HG03064 (cell line): ENCODE measurements around the gene THAP3.

Experiments
- ATAC-seq: cut with Tn5 transposase; IDR thresholded peaks from one replicate; pipeline ENCODE4 v1.9.1; 2021; ENCODE audit warnings: low read depth; ENCODE audit not compliant: unreplicated experiment

THAP3 gene

GRCh38 chr1:6603915-6604558 lies 20.6 kb upstream of the THAP3 start:
- ATAC-seq, result no peak

- ATAC-seq, result peak; percentile 25
Observed at GRCh38 chr1:6612641-6613360, 11.9 kb upstream of the THAP3 start.

- ATAC-seq, result peak; percentile 83
Observed at GRCh38 chr1:6613361-6614018, 11.2 kb upstream of the THAP3 start, which contains the start of gene PHF13. Gene PHF13 (plus strand): TSS chr1:6613731. CDS start chr1:6614067, 336 bp downstream.

- no peak for ATAC-seq
Observed at GRCh38 chr1:6614019-6614928, 10.4 kb upstream of the THAP3 start.

- no peak for ATAC-seq
Observed at GRCh38 chr1:6614929-6615785, 9.5 kb upstream of the THAP3 start.

GRCh38 chr1:6619045-6619444 lies 5.6 kb upstream of the THAP3 start:
- ATAC-seq, result no peak

GRCh38 chr1:6621429-6622391 lies 3.0 kb upstream of the THAP3 start:
- ATAC-seq, result no peak

GRCh38 chr1:6622396-6623152 lies 2.1 kb upstream of the THAP3 start:
- ATAC-seq, result no peak

GRCh38 chr1:6623269-6623965 lies 1.3 kb upstream of the THAP3 start:
- no peak for ATAC-seq

GRCh38 chr1:6625584-6626149 lies 999 bp downstream of the THAP3 start:
- peak; percentile 15 for ATAC-seq

GRCh38 chr1:6627031-6627430 lies 2.4 kb downstream of the THAP3 start:
- no peak for ATAC-seq

- no peak for ATAC-seq
Observed at GRCh38 chr1:6627841-6628545, 3.3 kb downstream of the THAP3 start.

- no peak for ATAC-seq
Observed at GRCh38 chr1:6628971-6629479, 4.4 kb downstream of the THAP3 start.

GRCh38 chr1:6630027-6630426 lies 5.4 kb downstream of the THAP3 start:
- no peak for ATAC-seq

GRCh38 chr1:6631058-6631457 lies 6.4 kb downstream of the THAP3 start:
- no peak for ATAC-seq
